GM23338 (cell line): ENCODE results near the gene FOXD4L1.
"Not testable (repeated sequence)": the region's sequence is repeated elsewhere in the genome, so short reads cannot be mapped to it uniquely, and the experiment has no call there.

ENCODE experiments used
- EZH2 ChIP-seq: fragments of 200-600 bp; sonication (generic); IDR thresholded peaks from one replicate; pipeline ENCODE4 v1.8.0; 2017; ENCODE audit warnings: antibody characterized with exemption, mild to moderate bottlenecking, low read depth; ENCODE audit not compliant: unreplicated experiment
- EZH2phosphoT487 ChIP-seq: fragments of 200-600 bp; sonication (generic); IDR thresholded peaks from one replicate; pipeline ENCODE4 v1.8.1; 2018; ENCODE audit warnings: antibody characterized with exemption; ENCODE audit not compliant: unreplicated experiment
- JUNB ChIP-seq: IDR thresholded peaks from one replicate; pipeline ENCODE4 v1.6.1; 2016; ENCODE audit warnings: antibody characterized with exemption; ENCODE audit not compliant: unreplicated experiment
- NANOG ChIP-seq: IDR thresholded peaks from 2 replicates; pipeline ENCODE4 v1.6.1; 2016; ENCODE audit warnings: antibody characterized with exemption, borderline replicate concordance
- POLR2AphosphoS5 ChIP-seq: IDR thresholded peaks from 2 replicates; pipeline ENCODE4 v1.6.1; 2016; ENCODE audit warnings: antibody characterized with exemption, low read depth
- TF ChIP-seq, protein P1 (sequence below): IDR thresholded peaks from one replicate; pipeline ENCODE4 v1.6.1; 2018; ENCODE audit warnings: antibody characterized with exemption; ENCODE audit not compliant: unreplicated experiment
- TF ChIP-seq, protein P2 (sequence below), 2 experiments: fragments of 200-600 bp in 1 of 2; sonication (generic) in 1 of 2; conservative IDR thresholded peaks; 2 replicates each; pipeline versions ENCODE4 v1.5.1 to v1.6.1; 2016 to 2017; ENCODE audit warnings: antibody characterized with exemption in 2 of 2, low read depth in 2 of 2, mild to moderate bottlenecking in 2 of 2, moderate library complexity in 1 of 2

DNA sequence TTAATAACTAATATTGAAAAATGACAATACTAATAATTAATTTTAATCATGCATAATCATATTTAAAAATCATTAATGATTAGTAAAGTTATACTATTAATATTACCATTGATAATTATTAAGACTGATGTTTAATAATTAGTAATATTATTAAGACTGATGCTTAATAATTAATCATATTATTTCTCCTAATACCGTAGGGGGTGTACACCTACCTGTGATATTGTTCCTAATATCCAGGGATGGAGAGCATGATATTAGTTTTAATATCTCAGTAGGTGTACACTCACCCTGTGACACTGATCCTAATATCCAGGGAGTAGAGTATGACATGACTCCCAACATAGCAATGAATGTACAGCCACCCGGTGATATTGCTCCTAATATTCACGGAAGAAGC lies 12.4 kb downstream of the FOXD4L1 start:
- TF ChIP-seq, protein P1, sequence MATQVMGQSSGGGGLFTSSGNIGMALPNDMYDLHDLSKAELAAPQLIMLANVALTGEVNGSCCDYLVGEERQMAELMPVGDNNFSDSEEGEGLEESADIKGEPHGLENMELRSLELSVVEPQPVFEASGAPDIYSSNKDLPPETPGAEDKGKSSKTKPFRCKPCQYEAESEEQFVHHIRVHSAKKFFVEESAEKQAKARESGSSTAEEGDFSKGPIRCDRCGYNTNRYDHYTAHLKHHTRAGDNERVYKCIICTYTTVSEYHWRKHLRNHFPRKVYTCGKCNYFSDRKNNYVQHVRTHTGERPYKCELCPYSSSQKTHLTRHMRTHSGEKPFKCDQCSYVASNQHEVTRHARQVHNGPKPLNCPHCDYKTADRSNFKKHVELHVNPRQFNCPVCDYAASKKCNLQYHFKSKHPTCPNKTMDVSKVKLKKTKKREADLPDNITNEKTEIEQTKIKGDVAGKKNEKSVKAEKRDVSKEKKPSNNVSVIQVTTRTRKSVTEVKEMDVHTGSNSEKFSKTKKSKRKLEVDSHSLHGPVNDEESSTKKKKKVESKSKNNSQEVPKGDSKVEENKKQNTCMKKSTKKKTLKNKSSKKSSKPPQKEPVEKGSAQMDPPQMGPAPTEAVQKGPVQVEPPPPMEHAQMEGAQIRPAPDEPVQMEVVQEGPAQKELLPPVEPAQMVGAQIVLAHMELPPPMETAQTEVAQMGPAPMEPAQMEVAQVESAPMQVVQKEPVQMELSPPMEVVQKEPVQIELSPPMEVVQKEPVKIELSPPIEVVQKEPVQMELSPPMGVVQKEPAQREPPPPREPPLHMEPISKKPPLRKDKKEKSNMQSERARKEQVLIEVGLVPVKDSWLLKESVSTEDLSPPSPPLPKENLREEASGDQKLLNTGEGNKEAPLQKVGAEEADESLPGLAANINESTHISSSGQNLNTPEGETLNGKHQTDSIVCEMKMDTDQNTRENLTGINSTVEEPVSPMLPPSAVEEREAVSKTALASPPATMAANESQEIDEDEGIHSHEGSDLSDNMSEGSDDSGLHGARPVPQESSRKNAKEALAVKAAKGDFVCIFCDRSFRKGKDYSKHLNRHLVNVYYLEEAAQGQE, result not testable (repeated sequence)
- TF ChIP-seq, protein P2, sequence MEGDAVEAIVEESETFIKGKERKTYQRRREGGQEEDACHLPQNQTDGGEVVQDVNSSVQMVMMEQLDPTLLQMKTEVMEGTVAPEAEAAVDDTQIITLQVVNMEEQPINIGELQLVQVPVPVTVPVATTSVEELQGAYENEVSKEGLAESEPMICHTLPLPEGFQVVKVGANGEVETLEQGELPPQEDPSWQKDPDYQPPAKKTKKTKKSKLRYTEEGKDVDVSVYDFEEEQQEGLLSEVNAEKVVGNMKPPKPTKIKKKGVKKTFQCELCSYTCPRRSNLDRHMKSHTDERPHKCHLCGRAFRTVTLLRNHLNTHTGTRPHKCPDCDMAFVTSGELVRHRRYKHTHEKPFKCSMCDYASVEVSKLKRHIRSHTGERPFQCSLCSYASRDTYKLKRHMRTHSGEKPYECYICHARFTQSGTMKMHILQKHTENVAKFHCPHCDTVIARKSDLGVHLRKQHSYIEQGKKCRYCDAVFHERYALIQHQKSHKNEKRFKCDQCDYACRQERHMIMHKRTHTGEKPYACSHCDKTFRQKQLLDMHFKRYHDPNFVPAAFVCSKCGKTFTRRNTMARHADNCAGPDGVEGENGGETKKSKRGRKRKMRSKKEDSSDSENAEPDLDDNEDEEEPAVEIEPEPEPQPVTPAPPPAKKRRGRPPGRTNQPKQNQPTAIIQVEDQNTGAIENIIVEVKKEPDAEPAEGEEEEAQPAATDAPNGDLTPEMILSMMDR (conservative IDR thresholded peaks at IDR 0.05; ENCODE audit: low read depth in 2 of 2), result not testable (repeated sequence)
- TF ChIP-seq POLR2AphosphoS5, EZH2phosphoT487, NANOG, EZH2, JUNB: not testable (repeated sequence)
